Muscle of leg (tissue), 11 donors: ENCODE measurements around the gene INHBE. TPM values are rescaled to one million over a fixed set of nuclear protein-coding genes. Genes with fewer than 3 reads are reported as not detected.
"Not testable (repeated sequence)": the region's sequence is repeated elsewhere in the genome, so short reads cannot be mapped to it uniquely, and the experiment has no call there.

Experiments used
- DNase-seq: peaks from one replicate; pipeline ENCODE4 v3.0.0; 2013
- H3K27ac ChIP-seq: one replicate; pipeline ENCODE4 v1.5.1; 2013; ENCODE audit warnings: mild to moderate bottlenecking, low read length, control low read depth
- H3K27me3 ChIP-seq: one replicate; pipeline ENCODE4 v1.6.1; 2013; ENCODE audit warnings: low read length; ENCODE audit not compliant: control insufficient read depth, insufficient read depth
- H3K36me3 ChIP-seq: one replicate; pipeline ENCODE4 v1.6.1; 2013; ENCODE audit warnings: low read length; ENCODE audit not compliant: control insufficient read depth, insufficient read depth
- H3K4me1 ChIP-seq: one replicate; pipeline ENCODE4 v1.6.1; 2013; ENCODE audit warnings: low read length; ENCODE audit not compliant: control insufficient read depth, insufficient read depth
- H3K4me3 ChIP-seq: one replicate; pipeline ENCODE4 v1.5.1; 2013; ENCODE audit warnings: low read length, control low read depth
- H3K9me3 ChIP-seq: replicated peaks from 2 replicates; pipeline ENCODE4 v1.6.1; 2013; ENCODE audit warnings: low read depth, low read length; ENCODE audit not compliant: control insufficient read depth
- WGBS: methylation state at CpG from one replicate; pipeline ENCODE4 v1.1.5; 2013; ENCODE audit warnings: missing lambda C conversion rate; ENCODE audit not compliant: insufficient coverage; 5-methylcytosine and 5-hydroxymethylcytosine counted together
- polyA plus RNA-seq, 8 donors: library from polyadenylated mRNA; unstranded; fragments of 120-200 nt; gene quantifications; one replicate each; pipeline versions ENCODE4 v1.2.1 to v1.2.3, GENCODE V29; 2013; ENCODE audit warnings: inconsistent platforms in 1 of 8, low replicate concordance in 1 of 8; ENCODE audit not compliant: insufficient read length in 8 of 8, insufficient read depth in 1 of 8
- total RNA-seq: library from RNA; stranded (reverse); fragments of 120-200 nt; gene quantifications from one replicate; pipeline ENCODE4 v1.2.4, GENCODE V29; 2013

Gene INHBE
- total and polyA plus RNA-seq, 9 donors = 1.4 to 2.9 (median 1.9) TPM

- Histone ChIP-seq H3K4me1 (peaks cover 5% of the 10 kb centered on the region), H3K4me3 (no peak overlapping the region), H3K27ac (no peak overlapping the region), H3K9me3 (no peaks in the 10 kb centered on the region), H3K36me3 (no peaks in the 10 kb centered on the region), H3K27me3 (peaks cover 18% of the 10 kb centered on the region)
- no peak for DNase-seq
- 22% methylated on average over 3 of the region's 5 CpGs for WGBS
These were observed 28.4 kb downstream of the INHBE start for GRCh38 chr12:57483466-57483865.

GRCh38 chr12:57485695-57486094 lies 30.6 kb downstream of the INHBE start:
- Histone ChIP-seq H3K4me3 (no peak overlapping the region), H3K4me1 (peaks cover 15% of the 10 kb centered on the region), H3K27me3 (peaks cover 6% of the 10 kb centered on the region), H3K9me3 (no peaks in the 10 kb centered on the region), H3K36me3 (peaks cover 16% of the 10 kb centered on the region), H3K27ac (no peak overlapping the region)
- no peak for DNase-seq

- peaks cover 15% of the 10 kb centered on the region for H3K4me1 ChIP-seq
- H3K4me3 ChIP-seq = peak overlapping the region; percentile 87
- no peaks in the 10 kb centered on the region for H3K9me3 ChIP-seq
- peak overlapping the region; percentile 44 for H3K27ac ChIP-seq
- no peak for DNase-seq
- H3K27me3 ChIP-seq = no peaks in the 10 kb centered on the region
- H3K36me3 ChIP-seq = peaks cover 27% of the 10 kb centered on the region
- 84% methylated on average over 11 of the region's 27 CpGs for WGBS
These were observed 32.0 kb downstream of the INHBE start for GRCh38 chr12:57487055-57487596.

GRCh38 chr12:57487597-57488401 lies 32.7 kb downstream of the INHBE start, which contains the start of gene MARS1:
Gene MARS1 (plus strand): TSS chr12:57488068. CDS start chr12:57488091, 23 bp downstream.
- Histone ChIP-seq H3K36me3 (peaks cover 31% of the 10 kb centered on the region), H3K4me1 (peaks cover 15% of the 10 kb centered on the region), H3K4me3 (peak within 1 kb of the TSS; percentile 87), H3K9me3 (no peaks in the 10 kb centered on the region), H3K27ac (peak within 1 kb of the TSS; percentile 69), H3K27me3 (no peaks in the 10 kb centered on the region)
- DNase-seq = peak; percentile 99
- WGBS = 0% methylated on average over 21 of the region's 47 CpGs

GRCh38 chr12:57488402-57489156 lies 33.5 kb downstream of the INHBE start:
- DNase-seq = no peak
- H3K9me3 ChIP-seq = no peaks in the 10 kb centered on the region
- H3K4me1 ChIP-seq = peaks cover 15% of the 10 kb centered on the region
- no peaks in the 10 kb centered on the region for H3K27me3 ChIP-seq
- 2% methylated on average over 4 of the region's 11 CpGs for WGBS
- H3K27ac ChIP-seq = peak overlapping the region; percentile 69
- peaks cover 33% of the 10 kb centered on the region for H3K36me3 ChIP-seq
- H3K4me3 ChIP-seq = peak overlapping the region; percentile 87

GRCh38 chr12:57489157-57489641 lies 34.1 kb downstream of the INHBE start:
- Histone ChIP-seq H3K4me1 (peaks cover 15% of the 10 kb centered on the region), H3K27me3 (no peaks in the 10 kb centered on the region), H3K36me3 (peaks cover 33% of the 10 kb centered on the region), H3K27ac (no peak overlapping the region), H3K9me3 (no peaks in the 10 kb centered on the region), H3K4me3 (peak overlapping the region; percentile 87)
- no peak for DNase-seq
- 62% methylated on average over 2 of the region's 5 CpGs for WGBS

- Histone ChIP-seq H3K27me3 (no peaks in the 10 kb centered on the region), H3K36me3 (peaks cover 33% of the 10 kb centered on the region), H3K27ac (no peak overlapping the region), H3K4me3 (no peak overlapping the region), H3K4me1 (peaks cover 15% of the 10 kb centered on the region), H3K9me3 (no peaks in the 10 kb centered on the region)
- no peak for DNase-seq
- 100% methylated on average over 3 of the region's 4 CpGs for WGBS
These were observed 35.0 kb downstream of the INHBE start for GRCh38 chr12:57490126-57490525.

GRCh38 chr12:57491393-57492280 lies 36.5 kb downstream of the INHBE start:
- H3K27me3 ChIP-seq = no peaks in the 10 kb centered on the region
- no peak overlapping the region for H3K4me3 ChIP-seq
- WGBS = 90% methylated on average over 8 of the region's 15 CpGs
- peaks cover 39% of the 10 kb centered on the region for H3K36me3 ChIP-seq
- DNase-seq = no peak
- no peaks in the 10 kb centered on the region for H3K9me3 ChIP-seq
- peaks cover 15% of the 10 kb centered on the region for H3K4me1 ChIP-seq
- H3K27ac ChIP-seq = no peak overlapping the region

GRCh38 chr12:57495051-57495701 lies 40.1 kb downstream of the INHBE start:
- 96% methylated on average over 25 of the region's 48 CpGs for WGBS

More at GRCh38 chr12:57495051-57495701, 40.1 kb downstream of the INHBE start:
- H3K27me3 ChIP-seq, H3K27ac ChIP-seq, H3K4me1 ChIP-seq, DNase-seq, H3K9me3 ChIP-seq, H3K4me3 ChIP-seq: not testable (repeated sequence)
- peaks cover 49% of the 10 kb centered on the region for H3K36me3 ChIP-seq
